Smooth muscle cell of trachea (primary cell): Measurements from ENCODE around the gene DCST1. TPM values are rescaled to one million over a fixed set of nuclear protein-coding genes. Genes with fewer than 3 reads are reported as not detected.

Experiments
- total RNA-seq: library from RNA; depleted of rRNA; stranded (reverse); fragments of >200 nt; gene quantifications from 2 replicates; pipeline ENCODE4 v1.2.1, GENCODE V29; 2014

The DCST1 gene, protein sequence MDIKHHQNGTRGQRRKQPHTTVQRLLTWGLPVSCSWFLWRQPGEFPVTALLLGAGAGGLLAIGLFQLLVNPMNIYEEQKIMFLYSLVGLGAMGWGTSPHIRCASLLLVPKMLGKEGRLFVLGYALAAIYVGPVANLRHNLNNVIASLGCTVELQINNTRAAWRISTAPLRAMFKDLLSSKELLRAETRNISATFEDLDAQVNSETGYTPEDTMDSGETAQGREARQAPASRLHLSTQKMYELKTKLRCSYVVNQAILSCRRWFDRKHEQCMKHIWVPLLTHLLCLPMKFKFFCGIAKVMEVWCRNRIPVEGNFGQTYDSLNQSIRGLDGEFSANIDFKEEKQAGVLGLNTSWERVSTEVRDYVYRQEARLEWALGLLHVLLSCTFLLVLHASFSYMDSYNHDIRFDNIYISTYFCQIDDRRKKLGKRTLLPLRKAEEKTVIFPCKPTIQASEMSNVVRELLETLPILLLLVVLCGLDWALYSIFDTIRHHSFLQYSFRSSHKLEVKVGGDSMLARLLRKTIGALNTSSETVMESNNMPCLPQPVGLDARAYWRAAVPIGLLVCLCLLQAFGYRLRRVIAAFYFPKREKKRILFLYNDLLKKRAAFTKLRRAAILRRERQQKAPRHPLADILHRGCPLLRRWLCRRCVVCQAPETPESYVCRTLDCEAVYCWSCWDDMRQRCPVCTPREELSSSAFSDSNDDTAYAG
- not detected in 2 replicates for total RNA-seq

DNA sequence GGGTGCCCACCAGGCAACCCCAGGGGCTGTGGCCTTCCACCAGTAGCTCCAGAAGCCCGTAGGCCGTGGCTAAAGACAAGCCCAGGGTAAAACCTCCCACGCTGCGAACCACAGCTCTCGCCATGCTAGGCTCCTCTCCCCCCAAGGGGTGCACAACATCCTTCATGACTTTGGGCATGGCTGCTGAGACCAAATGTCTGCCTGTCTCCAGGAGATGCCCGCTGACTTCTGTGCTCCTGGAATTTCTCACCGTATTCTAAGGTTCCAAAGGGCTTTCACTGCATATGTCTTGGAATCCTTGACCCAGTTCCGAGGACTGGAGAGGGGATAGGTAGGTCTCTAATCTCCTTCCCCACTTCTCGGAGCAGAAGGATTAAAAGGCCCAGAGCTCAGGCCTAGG, at the start of gene DCST1, which contains the start of gene DCST2:
Gene DCST1, plus strand, starts transcription at position 301 of the 400 bp plus-strand sequence. CDS start 213 bp downstream, outside the sequence.
Gene DCST2, minus strand, starts transcription at position 258 of the 400 bp plus-strand sequence. Its CDS starts 80 bp downstream, at position 178.

DNA sequence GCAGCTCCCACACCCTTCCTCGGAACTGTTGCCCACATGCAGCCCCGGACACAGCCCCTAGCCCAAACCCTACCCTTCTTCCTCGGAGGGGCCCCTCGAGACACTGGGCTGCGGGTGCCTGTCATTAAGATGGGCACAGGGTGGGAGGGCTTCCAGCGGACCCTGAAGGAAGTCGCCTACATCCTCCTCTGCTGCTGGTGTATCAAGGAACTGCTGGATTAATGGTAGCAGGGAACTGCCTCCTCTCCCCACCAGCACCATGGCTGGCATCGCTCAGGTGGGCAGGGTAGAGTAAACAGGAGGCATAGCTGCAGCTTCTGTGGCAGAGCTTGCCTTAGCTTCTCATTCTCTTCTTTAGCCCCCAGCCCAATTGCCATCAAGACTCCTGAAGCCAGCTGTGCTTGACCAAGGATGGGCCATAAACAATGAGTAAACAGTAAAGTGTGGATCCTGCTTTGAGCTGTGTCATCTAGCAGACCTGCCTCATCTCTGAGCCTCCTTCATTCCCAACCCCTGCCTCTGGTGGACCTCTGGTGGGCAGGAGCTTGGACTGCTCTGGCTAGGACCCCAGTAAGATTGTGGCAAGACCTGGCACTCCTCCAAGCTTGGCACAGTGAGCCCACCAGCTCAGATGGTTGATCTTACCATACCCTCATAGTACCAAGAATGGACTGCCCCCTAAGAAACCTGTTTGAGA, 39.9 kb upstream of the DCST1 start, which contains the start of gene LENEP:
Gene LENEP, plus strand, starts transcription at position 15 of the 697 bp plus-strand sequence. Its CDS starts 22 bp downstream, at position 37.

DNA sequence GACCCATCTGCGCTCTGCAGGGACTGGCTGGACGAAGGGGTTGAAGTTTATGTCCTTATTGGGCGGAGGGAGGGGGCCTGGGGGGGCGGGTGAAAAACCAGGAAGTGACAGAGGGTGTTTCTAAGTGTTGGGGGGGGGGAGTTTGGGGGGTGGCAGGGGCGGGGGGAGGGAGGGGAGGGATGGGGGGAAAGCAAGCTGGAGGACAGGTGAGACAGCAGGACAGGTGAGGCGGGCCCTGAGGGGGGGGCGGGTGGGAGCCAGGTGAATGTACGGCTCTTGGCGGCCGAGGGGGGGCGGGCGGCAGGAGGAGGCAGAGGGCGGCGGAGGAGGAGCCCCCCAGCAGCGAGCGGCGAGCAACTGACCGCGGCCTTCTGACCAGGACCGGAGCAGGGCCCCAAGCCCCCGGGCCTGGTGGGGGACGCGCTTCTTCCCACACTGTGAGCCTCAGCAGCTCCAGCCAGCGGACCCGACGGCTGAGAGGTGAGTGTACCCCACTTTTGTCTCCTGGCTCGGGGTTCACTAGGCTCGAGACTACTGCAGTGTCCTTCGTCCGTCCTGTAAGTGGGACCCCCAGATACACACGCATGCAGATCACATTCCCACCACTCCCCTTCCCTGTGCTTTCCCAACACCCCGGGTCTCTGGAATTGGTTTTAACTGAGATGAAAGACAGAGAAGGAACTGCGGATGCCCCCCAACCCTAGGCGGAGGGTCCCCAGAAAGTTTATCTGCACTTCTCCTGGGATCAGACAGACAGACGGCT, 31.0 kb upstream of the DCST1 start, which contains the start of gene ZBTB7B:
Gene ZBTB7B, plus strand, starts transcription at position 339 of the 763 bp plus-strand sequence. CDS start 11,859 bp downstream, outside the sequence.

DNA sequence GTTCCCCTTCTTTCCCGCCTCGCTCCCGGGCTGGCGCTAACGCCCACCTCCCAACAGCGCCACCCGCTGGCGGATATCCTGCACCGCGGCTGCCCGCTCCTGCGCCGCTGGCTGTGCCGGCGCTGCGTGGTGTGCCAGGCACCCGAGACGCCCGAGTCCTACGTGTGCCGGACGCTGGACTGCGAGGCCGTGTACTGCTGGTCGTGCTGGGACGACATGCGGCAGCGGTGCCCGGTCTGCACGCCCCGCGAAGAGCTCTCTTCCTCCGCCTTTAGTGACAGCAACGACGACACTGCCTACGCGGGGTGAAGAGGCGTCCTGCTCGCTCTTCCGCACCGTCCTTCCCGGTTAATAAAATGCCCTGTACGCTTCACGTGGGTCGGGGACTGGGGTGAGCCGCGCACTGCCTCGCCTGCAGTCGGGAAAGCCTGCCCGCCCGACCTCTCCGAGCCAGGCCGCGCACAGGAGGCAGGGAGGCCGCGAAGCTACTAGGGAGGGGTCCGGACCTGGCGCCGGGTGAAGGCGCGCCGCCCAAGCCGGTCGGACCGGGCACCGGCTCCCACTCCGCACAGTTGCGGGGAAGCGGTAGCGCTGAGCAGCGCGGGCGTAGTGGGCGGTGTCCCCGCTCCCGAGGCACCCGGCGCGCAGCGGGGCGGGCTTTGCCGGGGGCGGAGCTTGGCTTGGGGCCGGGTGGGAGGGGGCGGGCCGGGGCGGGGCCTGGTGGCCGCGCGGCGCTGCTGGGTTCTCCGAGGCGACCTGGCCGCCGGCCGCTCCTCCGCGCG, 17.1 kb downstream of the DCST1 start, which contains the start of gene ADAM15:
Gene ADAM15, plus strand, starts transcription at position 757 of the 782 bp plus-strand sequence. CDS start 71 bp downstream, outside the sequence.

DNA sequence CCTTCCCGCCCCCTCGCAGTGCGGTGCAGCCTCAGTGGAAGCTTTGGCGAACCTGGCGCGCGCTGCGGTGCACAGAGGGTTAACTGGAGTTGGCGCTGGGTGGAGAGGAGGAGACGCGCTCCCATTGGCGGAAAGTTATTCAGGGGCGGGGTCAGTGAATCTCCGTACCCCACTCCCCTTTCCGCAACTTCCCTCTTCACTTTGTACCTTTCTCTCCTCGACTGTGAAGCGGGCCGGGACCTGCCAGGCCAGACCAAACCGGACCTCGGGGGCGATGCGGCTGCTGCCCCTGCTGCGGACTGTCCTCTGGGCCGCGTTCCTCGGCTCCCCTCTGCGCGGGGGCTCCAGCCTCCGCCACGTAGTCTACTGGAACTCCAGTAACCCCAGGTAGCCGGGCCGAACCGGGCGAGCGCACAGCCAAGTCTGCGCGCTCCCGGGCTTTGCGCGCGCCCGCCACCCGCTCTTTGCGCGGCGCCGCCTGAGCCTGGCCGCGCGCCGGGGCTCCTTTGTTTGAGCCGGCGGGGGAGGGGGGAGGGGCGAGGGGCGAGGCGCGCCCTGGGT, 30.0 kb downstream of the DCST1 start, which contains the start of gene EFNA4:
Gene EFNA4, plus strand, starts transcription at position 191 of the 561 bp plus-strand sequence. Its CDS starts 84 bp downstream, at position 275.

DNA sequence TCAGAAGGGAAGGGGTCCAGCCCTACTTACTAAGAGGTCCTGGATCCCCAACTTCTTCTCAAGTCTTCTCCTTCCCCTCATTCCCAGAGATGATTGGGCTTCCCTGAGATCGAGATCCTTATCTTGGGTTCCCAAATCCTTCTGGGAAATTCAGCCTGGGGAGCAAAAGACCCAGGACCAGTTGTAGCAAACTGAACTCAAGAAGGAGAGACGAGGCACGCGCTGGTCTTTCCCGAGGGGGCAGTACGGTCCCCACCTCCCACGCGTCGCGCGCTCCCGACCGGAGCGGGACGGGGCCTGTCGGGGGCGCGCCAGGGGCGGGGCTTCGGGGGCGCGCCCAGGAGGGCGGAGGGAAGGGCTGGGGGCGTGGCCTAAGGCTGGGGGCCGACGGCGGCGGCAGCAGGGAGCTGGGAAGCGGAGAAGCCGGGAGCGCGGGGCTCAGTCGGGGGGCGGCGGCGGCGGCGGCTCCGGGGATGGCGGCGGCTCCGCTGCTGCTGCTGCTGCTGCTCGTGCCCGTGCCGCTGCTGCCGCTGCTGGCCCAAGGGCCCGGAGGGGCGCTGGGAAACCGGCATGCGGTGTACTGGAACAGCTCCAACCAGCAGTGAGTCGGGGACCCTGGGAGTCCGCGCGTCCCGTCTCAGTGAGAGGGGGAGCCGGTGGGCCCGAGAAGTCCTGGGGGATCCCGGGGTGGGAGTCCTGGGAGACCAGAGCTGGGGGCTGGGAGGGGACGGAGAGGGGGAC, 45.0 kb downstream of the DCST1 start, which contains the start of gene EFNA3:
Gene EFNA3, plus strand, starts transcription at position 369 of the 741 bp plus-strand sequence. Its CDS starts 105 bp downstream, at position 474.

Other genes with a start within 250 kb of the DCST1 start
- under 0.01 TPM in 2 replicates for gene KCNN3, start 163.5 kb upstream of the DCST1 start, total RNA-seq
- gene PMVK, start 97.1 kb upstream of the DCST1 start, total RNA-seq: 6.8 and 11.5 TPM in 2 replicates
- gene PBXIP1, start 77.7 kb upstream of the DCST1 start, total RNA-seq: 70.5 and 109 TPM in 2 replicates
- gene PYGO2, start 72.0 kb upstream of the DCST1 start, total RNA-seq: 12.4 and 16.9 TPM in 2 replicates
- gene SHC1, start 63.1 kb upstream of the DCST1 start, total RNA-seq: 189 and 432 TPM in 2 replicates
- gene CKS1B, start 59.1 kb upstream of the DCST1 start, total RNA-seq: 24.6 and 131 TPM in 2 replicates
- 15.9 and 24.8 TPM in 2 replicates for gene FLAD1, start 50.5 kb upstream of the DCST1 start, total RNA-seq
- gene LENEP, start 40.2 kb upstream of the DCST1 start, total RNA-seq: not detected in 2 replicates
- 11.1 and 22.0 TPM in 2 replicates for gene ZBTB7B, start 31.0 kb upstream of the DCST1 start, total RNA-seq
- gene DCST2, start within 50 bp of the DCST1 start, total RNA-seq: under 0.01 TPM in 1 of 2 replicates, not detected in the other
- 61.1 and 134 TPM in 2 replicates for gene ADAM15, start 17.5 kb downstream of the DCST1 start, total RNA-seq
- 2.5 and 4.3 TPM in 2 replicates for gene EFNA4, start 29.9 kb downstream of the DCST1 start, total RNA-seq
- gene EFNA3, start 45.0 kb downstream of the DCST1 start, total RNA-seq: 0.29 and 1.3 TPM in 2 replicates
- 0.17 and 0.44 TPM in 2 replicates for gene EFNA1, start 94.1 kb downstream of the DCST1 start, total RNA-seq
- gene SLC50A1, start 102.0 kb downstream of the DCST1 start, total RNA-seq: 17.6 and 25.6 TPM in 2 replicates
- gene DPM3, start 106.7 kb downstream of the DCST1 start, total RNA-seq: 24.6 and 27.6 TPM in 2 replicates
- gene KRTCAP2, start 139.5 kb downstream of the DCST1 start, total RNA-seq: 97.2 and 125 TPM in 2 replicates
- gene TRIM46, start 140.0 kb downstream of the DCST1 start, total RNA-seq: 6.0 and 7.1 TPM in 2 replicates
- 28.2 and 28.4 TPM in 2 replicates for gene THBS3, start 174.1 kb downstream of the DCST1 start, total RNA-seq
- 44.3 and 56.6 TPM in 2 replicates for gene MTX1, start 174.9 kb downstream of the DCST1 start, total RNA-seq
- 11.1 and 13.4 TPM in 2 replicates for gene ENTREP3, start 221.7 kb downstream of the DCST1 start, total RNA-seq
- 37.7 and 53.1 TPM in 2 replicates for gene SCAMP3, start 228.5 kb downstream of the DCST1 start, total RNA-seq
- gene CLK2, start 239.7 kb downstream of the DCST1 start, total RNA-seq: 30.4 and 38.4 TPM in 2 replicates
- 0.87 and 0.99 TPM in 2 replicates for gene HCN3, start 243.6 kb downstream of the DCST1 start, total RNA-seq